ENCODE data around the gene ARHGAP22.
A peak's percentile ranks its signal among the peaks of the same experiment; 100 is the strongest.

ARHGAP22 gene

DNA sequence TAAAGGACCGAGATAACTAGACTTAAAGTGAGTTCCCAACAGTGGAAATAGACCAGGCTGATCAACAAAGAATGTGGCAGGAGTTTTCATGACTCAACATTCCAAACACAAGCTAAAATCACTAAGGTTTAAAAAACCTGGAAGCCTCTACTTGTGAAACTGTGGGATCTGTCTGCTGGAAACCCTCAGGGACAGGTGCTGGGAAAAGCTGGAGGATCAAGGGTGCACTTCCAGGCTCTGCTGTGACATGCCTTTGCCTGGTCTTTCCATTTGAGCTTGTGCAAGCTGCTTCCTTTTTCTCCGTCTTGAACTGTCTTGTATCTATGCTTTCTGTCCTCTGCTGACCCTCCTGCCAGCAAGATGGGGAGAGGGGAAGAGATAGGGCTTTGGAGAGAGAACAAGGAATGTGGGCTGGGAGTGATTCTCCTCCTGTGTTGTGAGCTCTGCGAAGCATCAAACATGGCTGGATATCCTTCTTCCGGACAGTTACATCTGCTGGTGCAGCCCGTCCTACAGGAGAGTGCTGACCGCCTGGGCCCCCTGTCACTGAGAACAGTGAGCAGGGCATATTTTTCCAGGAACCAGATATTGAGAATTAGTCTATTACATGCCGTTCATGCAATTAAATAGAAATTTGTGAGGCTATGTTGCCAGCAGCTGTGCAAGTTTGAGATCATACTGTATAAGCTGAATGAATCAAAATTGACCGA lies 25.5 kb downstream of the ARHGAP22 start:
- no peak for DNase-seq

DNA sequence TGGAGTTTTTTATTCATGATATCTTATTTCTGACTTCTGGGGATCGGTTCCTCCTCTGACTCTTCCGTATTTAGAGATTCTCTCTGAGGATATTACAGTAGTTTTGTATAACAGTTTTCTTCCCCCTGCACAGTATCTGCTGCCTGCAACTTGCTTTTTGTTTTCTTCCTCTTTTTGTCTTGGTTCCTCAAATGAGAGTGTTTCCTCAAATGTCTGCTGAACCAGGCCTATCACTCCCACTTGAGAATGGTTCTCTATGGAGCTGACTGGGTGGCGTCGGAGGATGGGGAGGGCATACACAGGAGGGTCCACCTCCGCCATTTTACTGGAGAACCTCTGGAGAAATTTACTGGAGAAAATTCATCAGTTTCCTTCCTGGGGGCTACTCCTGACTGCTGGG lies 27.7 kb downstream of the ARHGAP22 start:
- no peak for DNase-seq

DNA sequence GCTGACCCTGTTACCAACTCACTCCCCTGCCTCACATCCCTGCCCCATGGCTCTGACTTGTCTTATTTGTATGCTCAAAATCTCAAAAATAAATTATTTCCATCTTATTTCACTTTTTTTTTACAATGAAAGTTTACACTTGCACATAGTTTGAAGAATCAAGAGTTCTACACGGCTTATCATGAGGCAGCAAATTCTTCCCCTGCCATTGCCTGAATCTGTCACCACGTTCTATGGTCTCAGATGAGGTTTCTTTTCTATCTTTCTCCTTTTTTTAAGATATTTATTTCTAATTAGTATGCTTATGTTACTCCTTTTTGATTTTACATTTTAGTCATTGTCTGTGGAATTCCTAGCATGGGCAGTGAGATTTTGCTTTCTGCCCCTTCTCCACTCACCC lies 28.4 kb downstream of the ARHGAP22 start:
- no peak for DNase-seq

DNA sequence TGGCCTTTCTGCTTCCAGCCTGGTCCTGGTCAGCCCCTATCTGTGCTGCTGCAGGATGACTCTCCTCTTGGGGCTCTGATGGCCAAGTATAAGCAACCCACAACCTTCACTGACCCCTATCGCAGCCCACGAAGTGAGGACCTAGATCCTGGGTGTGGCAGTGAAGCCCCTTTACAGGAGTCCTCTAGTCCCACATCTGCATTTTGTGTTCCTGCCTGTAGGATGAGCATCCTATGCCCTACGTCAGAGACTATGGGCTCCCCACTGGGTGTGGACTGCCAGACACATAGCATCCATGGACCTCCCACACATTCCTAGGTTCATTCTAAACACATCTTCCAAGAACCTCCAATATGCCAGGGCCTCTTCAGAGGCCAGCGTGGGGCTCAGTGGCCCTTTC lies 29.0 kb downstream of the ARHGAP22 start:
- no peak for DNase-seq

DNA sequence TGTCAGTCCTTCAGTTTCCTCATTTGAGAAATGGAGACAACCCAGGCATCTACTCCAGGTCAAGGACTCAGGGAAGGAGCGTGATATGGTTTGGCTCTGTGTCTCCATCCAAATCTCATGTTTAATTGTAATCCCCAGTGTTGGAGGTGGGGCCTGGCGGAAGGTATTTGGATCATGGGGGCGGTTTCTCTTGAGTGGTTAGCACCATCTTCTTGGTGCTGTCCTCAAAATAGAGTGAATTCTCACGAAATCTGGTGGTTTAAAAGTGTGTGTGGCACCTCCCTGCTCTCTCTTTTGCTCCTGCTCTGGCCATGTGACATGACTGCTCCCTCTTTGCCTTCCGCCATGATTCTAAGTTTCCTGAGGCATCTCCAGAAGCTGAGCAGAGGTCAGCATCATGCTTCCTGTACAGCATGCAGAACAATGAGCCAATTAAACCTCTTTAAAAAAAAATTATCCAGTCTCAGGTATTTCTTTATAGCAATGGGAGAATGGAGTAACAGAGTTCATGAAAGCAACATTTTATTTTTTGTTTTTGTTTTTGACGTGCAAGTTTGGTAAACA lies 30.0 kb downstream of the ARHGAP22 start:
- DNase-seq = no peak

DNA sequence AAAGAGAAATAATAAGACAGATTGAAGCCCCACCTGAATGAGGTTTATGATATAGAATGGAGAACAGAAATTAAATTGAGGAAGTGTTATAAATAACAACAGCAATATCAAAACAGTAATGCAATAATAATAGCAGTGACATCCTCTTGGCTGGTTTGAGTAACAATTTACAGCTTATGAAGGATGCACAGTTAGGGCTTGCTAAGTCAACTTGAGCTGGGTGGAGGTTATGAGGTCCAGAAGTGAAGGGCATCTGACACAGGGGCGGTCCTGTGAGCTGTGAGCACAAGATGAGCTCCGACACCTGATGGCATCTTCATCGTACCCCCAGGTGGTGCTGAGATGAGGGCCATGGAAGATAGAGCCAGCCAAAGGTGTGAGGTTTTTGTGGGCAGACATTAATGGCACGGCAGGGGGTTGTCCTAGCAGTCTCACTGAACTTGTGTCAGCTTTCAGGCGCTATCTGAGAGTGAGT lies 30.5 kb downstream of the ARHGAP22 start:
- no peak for DNase-seq

DNA sequence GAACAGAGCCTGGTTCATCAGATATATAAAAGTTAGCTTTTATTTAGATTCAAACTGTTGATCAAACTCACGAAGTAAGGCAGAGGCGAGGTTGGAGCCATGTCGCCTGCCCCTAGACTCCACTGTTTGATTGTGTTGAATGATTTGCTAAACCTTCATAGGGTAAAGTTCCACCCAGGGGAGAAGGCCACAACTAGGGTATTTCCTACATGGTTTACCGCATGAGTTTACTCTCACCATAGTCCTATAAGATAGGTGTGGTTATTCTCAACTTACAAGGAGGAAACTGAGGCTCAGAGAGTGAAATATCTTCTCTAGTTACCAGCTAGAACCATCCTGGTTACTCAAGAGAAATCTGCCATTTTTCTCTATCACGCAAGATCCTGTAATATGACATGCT lies 31.8 kb downstream of the ARHGAP22 start:
- DNase-seq = no peak

DNA sequence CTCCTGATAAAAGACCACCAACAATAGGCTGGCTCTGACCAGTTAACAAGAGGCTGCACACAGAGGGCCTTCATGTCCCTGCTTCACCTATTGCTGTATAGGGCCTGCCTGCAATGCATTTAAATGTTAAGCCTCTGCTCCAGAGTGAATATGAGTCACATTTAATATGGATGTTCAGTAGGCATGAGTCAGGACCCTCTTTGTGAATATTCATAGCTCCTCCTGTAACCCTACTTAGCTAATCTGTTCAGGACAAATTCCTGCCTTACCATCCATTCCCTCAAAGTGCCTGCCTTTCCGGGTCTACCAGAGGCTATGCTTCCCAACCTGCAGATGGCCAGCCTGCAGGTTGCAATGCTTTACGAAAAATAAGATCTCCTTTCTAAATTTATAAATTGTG lies 32.5 kb downstream of the ARHGAP22 start:
- no peak for DNase-seq

DNA sequence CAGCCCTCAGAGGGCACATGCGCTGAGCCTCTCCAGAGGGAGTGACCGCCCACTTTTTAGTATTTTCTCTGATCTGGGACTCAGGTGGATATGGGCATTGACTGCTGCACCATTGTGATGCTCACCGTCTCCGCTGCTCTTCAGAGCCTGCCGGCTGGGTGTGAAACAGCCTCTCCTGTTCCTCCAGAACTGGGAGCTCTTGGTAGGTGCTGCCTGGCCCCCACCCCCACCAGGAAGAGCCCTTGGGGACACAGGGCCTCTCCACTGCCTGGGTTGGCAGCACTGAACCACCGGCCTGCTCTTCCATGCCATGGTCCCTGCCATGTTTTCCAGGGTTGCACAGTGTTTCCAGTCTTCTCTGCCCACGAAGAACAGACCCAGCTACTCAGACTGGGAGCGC lies 36.3 kb downstream of the ARHGAP22 start:
- no peak for DNase-seq

DNA sequence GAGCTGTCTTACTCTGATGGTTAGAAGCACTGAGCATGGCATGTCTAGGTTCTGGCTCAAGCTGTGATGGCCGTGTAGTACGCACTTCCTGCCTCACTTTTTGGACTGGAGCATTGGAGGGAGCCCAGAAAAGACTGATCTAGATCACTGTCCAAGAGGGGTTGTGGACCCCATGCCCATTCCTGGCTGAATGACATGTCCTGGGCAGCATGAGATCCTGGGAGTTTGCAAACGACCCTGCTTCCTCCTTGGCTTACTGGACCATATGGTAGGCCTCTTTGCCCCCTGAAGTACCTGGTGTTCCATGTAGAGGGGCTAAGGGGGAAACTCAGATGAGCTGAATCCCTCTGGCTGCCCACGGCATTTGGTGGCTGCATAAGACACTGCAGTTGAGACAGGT lies 36.7 kb downstream of the ARHGAP22 start:
- DNase-seq = no peak

DNA sequence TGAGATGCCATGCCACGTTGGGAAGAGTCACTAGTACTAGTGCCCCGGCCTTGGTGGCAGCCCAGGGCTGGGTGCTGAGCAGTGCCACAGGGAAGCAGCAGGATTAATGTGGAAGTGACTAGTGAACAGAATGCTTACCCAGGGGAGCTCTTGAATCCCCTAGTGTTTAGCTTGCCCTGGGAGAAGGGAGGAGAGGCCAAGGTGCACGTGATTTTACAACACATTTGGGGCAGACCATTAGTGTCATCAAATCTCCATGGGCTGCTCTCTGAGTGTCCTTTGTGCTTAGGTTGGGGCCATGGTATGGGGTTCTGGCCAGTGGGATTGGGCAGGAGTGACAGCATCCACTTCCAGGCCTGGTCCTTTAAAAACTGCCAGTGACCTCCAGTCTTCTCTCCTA lies 37.5 kb downstream of the ARHGAP22 start:
- DNase-seq = no peak

DNA sequence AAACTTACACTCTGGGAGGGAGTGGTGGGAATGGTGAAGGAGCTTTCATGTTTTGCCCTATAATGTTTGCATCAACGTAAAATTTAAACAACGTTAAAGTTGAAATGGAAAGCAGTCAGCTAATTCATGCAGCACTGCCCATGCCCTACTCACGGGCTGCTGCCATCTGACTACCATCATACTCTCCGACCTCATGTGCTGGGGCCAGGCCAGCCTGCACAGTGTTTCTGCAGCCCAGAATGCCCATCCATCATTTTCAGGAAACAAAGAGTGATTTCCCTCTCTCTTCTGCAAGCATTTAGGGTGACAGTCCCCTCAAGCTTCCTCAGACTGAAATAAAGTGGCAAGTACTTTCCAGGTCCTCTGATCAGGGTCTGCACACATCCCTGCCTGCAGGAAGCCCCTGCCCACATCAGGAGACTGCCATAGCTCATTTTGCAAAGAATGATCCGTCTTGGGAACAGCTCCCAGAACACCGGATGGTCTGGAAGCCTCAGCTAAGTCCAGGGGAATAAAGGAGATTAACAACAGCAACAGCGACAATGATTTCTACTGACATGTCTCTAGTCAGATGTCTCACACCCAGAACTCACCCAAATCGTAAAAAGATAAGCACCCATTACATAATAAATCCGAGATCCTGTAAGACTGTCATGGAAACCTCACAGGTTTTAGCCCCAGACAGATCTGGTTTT lies 40.3 kb downstream of the ARHGAP22 start:
- no peak for DNase-seq

DNA sequence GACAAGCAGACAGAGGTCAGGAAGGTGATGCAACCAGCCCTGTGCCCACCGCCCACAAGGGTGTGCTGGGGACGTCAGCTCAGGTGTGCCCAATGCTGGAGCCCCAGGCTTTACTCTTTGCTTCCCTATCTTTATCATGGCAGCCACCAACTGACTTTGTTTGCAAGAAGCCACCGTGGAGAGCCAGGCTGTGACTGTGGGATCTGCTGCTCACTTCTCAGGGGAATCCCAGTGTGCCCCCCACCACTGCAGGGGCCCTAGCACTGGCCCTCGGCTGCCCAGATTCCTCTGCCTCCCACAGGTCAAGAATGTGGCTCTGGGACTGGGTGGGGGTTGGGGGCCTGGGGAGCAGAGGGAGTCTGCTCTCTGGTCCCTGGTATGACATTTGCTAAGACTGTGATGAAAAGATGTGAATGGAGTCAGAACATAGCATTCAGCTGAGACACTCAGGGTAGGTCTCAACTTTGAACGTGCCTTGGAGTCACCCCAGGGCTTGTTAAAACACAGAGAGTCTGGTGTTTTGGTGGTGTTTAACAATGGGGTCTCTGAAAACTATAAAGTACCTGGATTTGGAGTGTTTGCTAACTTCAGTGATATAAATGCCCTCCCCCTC lies 47.3 kb downstream of the ARHGAP22 start:
- no peak for DNase-seq

DNA sequence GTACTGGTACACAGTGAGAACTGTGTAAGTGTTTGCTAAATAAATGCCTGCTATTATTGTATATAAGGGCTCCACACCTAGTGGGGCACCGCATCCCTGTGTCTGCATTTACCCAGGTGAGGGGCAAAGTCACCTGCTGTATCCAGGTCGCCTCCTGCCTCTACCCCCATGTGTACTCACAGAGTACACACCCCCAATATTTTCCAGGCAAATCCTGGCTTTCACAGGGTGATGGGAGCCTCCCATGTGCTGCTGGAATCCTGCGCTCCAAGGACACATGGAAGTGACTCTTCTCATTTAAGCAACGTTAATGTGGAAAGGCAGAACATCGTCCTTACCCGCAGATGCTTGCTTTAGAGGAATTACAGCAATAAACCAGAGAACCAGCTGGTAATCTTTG lies 48.2 kb downstream of the ARHGAP22 start:
- no peak for DNase-seq

DNA sequence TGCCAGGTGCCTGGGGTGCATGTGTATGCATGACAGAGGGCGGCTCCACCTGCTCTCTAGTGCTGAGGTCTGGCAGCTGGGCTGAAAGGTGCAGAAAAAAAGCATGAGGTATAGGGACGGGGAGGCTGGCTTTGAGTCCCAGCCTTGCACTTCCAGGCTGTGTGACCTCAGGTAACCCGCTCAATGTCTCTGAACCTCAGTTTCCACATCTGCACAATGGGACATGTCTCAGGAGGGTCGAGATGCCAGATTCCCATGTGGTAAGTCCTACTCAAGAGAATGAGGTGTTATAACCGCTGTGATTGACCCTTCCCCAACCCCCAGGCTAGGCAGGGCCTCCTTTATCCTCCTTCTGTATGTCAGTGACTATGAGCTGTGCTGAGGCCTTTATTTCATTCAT lies 48.8 kb downstream of the ARHGAP22 start:
- no peak for DNase-seq

DNA sequence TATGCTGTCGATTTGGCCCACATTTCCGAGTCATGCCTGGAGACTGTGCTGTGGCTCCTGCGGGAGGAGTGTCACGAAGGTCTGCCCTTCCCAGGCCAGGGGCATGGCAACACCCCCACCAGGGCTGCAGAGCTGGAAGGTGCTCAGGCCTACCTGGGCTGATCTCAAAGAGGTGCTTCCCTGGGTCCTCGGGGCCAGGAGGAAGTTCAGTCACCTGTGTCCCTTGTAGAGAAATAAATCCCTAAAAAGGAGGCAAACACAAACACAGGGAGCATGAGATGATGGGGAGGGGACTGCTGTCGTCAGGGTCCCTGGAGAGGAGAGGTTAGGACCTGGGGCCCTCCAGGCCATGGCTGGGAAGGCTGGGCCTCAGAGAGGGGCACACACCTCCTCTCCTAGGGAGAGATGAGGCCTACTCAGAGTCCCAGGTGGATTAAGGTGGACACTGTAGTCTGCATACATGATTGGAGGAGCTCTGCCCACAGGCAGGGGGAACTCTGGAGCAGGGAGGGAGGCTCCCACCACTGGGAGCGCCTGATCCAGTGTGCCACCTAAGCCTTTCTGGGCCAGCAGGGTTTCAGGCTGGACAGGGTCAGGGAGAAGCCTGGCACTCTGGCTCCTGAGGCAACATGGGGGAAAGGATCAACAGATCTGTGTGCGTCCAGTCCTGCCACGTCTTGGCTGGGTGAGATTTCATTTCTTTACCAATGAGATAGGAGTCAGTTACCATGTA lies 49.4 kb downstream of the ARHGAP22 start:
- DNase-seq = no peak

DNA sequence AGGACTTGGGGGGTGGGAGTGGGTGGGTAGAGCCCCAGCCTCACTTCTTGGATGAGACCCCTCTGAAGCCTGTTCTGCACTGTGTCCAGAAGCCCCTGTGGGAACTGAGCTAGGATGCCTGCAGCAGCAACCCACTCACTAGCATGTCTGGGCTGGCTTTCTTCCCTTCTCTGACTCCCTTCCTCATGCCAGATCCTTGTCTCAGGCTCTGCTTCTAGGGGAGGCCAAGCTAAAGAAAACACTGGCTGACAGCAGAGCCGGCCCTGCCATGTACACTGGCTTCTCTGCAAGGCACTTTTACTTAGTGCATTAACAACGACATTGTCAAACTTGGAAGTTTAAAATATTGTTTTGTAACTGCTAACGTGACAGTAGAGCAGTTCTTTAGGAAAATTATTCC lies 50.2 kb downstream of the ARHGAP22 start:
- DNase-seq = no peak

DNA sequence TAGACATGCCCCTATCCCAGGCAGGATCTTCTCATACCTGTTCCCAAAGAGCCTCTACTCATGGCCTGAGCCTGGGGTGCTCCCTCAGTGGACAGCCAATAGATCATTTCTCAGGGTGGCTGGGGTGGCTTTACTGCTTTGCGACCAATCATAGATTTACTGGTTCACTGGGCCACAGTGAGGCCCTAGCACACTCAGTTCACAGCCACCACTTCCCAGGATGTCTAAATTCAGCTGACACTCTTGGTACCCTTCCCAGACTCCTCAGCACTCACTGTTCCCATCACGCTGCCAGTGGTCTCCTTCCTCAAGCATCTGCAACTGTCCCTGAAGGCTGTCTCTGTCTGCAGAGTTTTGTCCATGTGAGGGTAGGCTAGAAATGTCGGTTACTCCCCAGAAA lies 50.6 kb downstream of the ARHGAP22 start:
- DNase-seq = no peak

DNA sequence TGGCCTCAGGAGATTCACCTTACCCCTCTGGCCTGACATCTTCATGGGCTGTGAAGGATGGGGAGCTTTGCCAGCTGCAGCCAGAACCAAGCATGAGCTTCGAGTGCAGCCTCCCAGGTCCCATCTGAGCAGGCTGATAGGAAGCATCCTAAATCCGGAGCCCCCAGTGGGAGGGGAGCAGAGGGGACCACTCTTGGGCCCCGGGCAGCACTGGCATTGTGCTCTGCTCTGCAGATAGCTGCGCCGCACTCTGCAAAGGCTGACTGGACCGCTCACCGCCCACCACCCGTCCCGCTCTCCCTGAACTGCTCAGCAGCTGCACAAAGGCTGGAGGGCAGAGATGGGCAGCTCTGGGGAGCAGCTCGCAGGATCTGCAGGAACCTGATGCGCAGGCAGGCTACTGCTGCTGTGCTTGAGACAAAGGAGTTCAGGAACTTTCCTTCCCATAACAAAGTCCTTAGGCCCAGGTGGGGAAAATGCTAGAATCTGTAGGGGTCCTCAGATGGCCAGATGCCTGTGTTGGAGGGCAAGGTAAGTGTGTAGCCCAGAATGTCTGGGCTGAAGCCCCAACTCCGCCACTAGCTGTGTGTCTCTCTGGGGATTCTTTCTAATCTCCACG lies 51.8 kb downstream of the ARHGAP22 start:
- DNase-seq = no peak

DNA sequence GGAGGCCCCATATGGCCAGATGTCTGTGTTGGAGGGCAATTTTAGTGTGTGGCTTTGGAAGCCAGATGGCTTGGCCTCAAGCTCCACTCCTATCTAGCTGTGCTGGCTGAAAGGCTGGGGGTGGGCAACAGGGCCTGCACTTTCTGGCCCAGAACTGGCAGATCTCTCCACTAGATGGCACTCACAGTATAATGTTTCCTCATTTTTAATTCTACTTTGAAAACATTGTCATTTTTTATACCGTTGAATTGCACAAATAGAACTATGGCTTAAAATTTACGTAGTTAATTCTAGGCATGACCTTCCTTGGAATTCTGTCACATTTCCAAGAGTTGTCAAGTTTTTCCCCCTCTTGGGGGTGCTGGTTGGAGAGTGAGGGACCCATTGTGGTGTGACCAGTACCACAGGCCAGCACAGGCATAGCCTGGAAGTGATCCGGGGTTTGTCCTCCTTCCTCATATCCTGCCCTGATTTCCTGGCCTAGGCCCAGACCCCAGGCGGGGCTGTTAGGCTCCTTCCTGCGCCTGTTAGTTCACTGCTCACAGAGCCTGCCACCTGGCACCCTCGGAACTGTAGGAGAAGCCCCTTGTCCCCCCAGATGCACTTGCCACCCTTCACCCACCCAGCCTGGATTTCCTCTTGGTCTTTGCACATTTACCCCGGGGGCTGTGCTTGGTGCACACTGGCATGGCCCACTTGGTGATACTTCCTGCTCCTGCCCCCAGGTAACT lies 52.8 kb downstream of the ARHGAP22 start:
- peak; percentile 8 for DNase-seq

DNA sequence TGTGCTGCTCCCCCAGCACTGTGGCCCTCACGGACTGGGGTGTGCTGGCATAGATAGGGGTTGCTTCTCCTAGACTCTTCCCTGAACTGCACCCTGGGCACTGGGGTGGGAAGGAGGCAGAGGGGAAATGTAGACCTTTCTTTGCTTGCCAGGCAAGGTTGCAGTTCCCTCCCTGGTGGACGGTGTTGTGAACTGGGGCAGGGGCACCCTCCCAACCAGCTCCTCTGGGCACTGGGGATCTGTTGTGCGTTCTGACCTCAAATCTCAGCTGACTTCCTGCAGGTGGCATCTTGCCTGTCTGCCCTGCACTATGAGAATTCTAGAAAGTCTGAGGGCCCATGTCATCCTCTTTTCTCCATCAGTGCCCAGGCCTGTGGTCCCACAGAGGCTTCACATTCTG lies 53.9 kb downstream of the ARHGAP22 start:
- DNase-seq = no peak

DNA sequence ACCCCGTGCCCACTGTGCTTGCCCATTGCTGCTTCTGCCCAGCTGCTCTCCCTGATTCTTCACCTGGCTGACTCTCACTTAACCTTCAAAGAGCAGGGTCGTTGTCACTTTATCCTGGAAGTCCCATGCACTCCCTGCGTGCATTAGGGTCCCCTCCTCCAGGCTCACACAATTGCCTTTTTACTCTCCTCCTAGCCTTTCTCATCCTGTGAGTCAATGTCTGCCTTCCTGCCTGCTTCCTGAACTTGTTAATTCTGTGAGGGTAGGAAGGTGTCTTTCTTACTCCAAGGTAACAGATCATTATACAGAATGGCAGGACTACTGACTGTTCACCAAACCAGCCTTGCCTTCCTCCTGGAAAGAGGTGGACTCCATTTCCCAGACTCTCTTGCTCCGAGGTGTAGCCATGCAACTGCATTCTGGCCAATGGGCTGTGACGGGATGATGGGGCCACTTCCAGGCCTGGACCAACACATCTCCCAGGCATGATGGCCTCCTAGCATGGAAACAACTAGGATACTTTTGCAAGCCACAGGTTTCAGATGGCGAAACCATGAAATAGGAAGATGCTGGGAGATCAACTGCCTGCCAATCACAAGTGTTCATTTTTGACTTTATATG lies 54.7 kb downstream of the ARHGAP22 start:
- DNase-seq = no peak

Data from CD4-positive, alpha-beta T cell treated with Interleukin-17A for 1 hour (primary cell).